ENCODE results near the gene BMPR1A. TPM values are rescaled to one million over a fixed set of nuclear protein-coding genes. Genes with fewer than 3 reads are reported as not detected.

BMPR1A gene
- total RNA-seq, 1 experiment from 2014 or later, result 42.6 TPM

DNA sequence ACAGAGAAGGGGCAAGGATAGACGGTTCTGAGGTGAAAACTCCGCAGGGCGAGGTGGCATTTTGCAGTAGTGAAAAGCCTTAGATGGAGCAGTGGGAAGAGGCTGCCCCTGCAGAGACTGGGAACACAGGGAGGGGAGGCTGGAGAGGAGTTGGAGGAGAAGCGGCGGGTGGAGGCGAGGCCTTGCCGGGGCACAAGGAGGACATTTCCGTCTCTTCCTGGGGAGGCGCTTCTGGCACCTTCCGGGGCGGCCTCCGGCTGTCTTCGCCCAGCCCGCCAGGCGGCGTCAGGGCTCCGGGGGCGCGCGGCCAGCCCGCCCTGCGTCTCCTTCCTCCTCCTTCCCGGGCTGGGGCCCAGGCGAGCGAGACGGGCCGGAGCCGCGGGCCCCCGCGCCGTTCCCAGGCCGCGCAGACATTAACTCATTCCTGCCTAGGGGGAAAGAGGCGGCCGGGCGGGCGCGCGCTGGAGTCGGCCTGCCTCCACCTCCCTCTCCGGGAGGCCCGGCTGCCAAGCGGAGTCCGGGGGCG lies 45.4 kb upstream of the BMPR1A start:
- Histone ChIP-seq H3K9me3 (ENCODE audit: control insufficient read depth in 1 of 2, insufficient read depth in 1 of 2, low read depth in 1 of 2, low read length in 2 of 2) (no peaks in the 10 kb centered on the region), H3K79me2 (ENCODE audit: insufficient read depth, low read length) (no peaks in the 10 kb centered on the region), H3K4me1 (ENCODE audit: control insufficient read depth in 1 of 2, insufficient read depth in 2 of 2, low read length in 2 of 2) (peaks cover 8 to 19% of the 10 kb centered on the region in 2 experiments; a peak in 3 of 4 replicates), H4K20me1 (ENCODE audit: insufficient read depth) (no peaks in the 10 kb centered on the region), H3K4me3 (replicated peaks in 1 of 2; ENCODE audit: low read depth in 1 of 2, low read length in 2 of 2) (peak overlapping the region; percentile 63 to 87), H3K36me3 (ENCODE audit: control insufficient read depth in 1 of 2, insufficient read depth in 2 of 2, low read length in 2 of 2) (no peaks in the 10 kb centered on the region), H3K27ac (ENCODE audit: low read depth, low read length) (peak overlapping the region; percentile 98), H3K4me2 (ENCODE audit: low read length) (peak overlapping the region; percentile 99), H3K9ac (ENCODE audit: low read length) (peak overlapping the region; percentile 84), H2AFZ (ENCODE audit: low read depth, low read length, poor library complexity, severe bottlenecking) (peak overlapping the region; percentile 68), H3K27me3 (ENCODE audit: insufficient read depth, low read length) (no peaks in the 10 kb centered on the region), H3K9me2 (ENCODE audit: insufficient read depth) (no peaks in the 10 kb centered on the region)
- BruUV-seq (replicated peaks), result no TSS peak
- intact Hi-C loops (cut with micrococcal nuclease), result loop anchor here (1.0 to 5.0 kb wide), 3 partner anchors 45 to 251 kb away; partner anchors contain the start of gene BMPR1A
- ATAC-seq, result peak; percentile 90
- ChIA-PET RAD21 (ENCODE audit: low non-redundant PET in 1 of 2, low total read pairs in 2 of 2, uncharacterized antibody in 2 of 2, unreplicated experiment in 2 of 2) (interaction anchor here in 1 of 2 experiments (0.5 kb wide), 1 partner anchor 23 kb away, joined by 3 read pairs; no protein-coding TSS in a partner anchor), CTCF (interaction anchor here (0.6 kb wide), 1 partner anchor 248 kb away, joined by 3 read pairs; no protein-coding TSS in a partner anchor), POLR2A (no interaction called here)
- DNase-seq (ENCODE audit: low read depth, low spot score), result peak; percentile 54
- TF ChIP-seq JUND (IDR thresholded peaks at IDR 0.05) (no peak), CEBPB (IDR thresholded peaks at IDR 0.05; ENCODE audit: low read depth) (no peak), SIN3A (IDR thresholded peaks at IDR 0.05; ENCODE audit: low read depth) (peak; percentile 53; the same call in 1 of the 2 replicates), SRF (IDR thresholded peaks at IDR 0.05; ENCODE audit: low read depth) (no peak), EZH2phosphoT487 (IDR thresholded peaks at IDR 0.05; ENCODE audit: borderline replicate concordance) (no peak), POLR2AphosphoS5 (IDR thresholded peaks at IDR 0.05; ENCODE audit: low read depth, low read length) (peak; percentile 91), FOSL1 (IDR thresholded peaks at IDR 0.05; ENCODE audit: low read depth) (no peak), YY1 (IDR thresholded peaks at IDR 0.05; ENCODE audit: extremely low read depth, insufficient replicate concordance, low read depth, low read length) (peak; percentile 65), ZFX (IDR thresholded peaks at IDR 0.05) (peak; percentile 97), RAD21 (IDR thresholded peaks at IDR 0.05; ENCODE audit: low read depth) (peak; percentile 73), POLR2A (IDR thresholded peaks at IDR 0.05; ENCODE audit: borderline replicate concordance, extremely low read depth, insufficient read depth, insufficient read length) (no peak), ZNF274 (IDR thresholded peaks at IDR 0.05; ENCODE audit: low read depth, low read length) (no peak), ELF1 (IDR thresholded peaks at IDR 0.05; ENCODE audit: borderline replicate concordance, low read depth) (no peak), EZH2 (IDR thresholded peaks at IDR 0.05) (no peak), CBX3 (IDR thresholded peaks at IDR 0.05; ENCODE audit: low read depth) (0 out of 2 replicates have a peak, but pooled peaks have one; percentile 19), TCF7L2 (IDR thresholded peaks at IDR 0.05; ENCODE audit: borderline replicate concordance, extremely low read depth, insufficient read depth, insufficient read length) (no peak), EGR1 (IDR thresholded peaks at IDR 0.05; ENCODE audit: low read depth) (peak; percentile 68)
- TF ChIP-seq, protein P1, sequence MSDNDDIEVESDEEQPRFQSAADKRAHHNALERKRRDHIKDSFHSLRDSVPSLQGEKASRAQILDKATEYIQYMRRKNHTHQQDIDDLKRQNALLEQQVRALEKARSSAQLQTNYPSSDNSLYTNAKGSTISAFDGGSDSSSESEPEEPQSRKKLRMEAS (IDR thresholded peaks at IDR 0.05), result peak; percentile 68; the same call in 1 of the 2 replicates
- TF ChIP-seq, protein P2, sequence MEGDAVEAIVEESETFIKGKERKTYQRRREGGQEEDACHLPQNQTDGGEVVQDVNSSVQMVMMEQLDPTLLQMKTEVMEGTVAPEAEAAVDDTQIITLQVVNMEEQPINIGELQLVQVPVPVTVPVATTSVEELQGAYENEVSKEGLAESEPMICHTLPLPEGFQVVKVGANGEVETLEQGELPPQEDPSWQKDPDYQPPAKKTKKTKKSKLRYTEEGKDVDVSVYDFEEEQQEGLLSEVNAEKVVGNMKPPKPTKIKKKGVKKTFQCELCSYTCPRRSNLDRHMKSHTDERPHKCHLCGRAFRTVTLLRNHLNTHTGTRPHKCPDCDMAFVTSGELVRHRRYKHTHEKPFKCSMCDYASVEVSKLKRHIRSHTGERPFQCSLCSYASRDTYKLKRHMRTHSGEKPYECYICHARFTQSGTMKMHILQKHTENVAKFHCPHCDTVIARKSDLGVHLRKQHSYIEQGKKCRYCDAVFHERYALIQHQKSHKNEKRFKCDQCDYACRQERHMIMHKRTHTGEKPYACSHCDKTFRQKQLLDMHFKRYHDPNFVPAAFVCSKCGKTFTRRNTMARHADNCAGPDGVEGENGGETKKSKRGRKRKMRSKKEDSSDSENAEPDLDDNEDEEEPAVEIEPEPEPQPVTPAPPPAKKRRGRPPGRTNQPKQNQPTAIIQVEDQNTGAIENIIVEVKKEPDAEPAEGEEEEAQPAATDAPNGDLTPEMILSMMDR (IDR thresholded peaks at IDR 0.05 in 2 of 3, conservative IDR thresholded peaks at IDR 0.05 in 1 of 3; ENCODE audit: borderline replicate concordance in 1 of 3, insufficient read depth in 1 of 3, low read depth in 2 of 3, low read length in 2 of 3), result peak; percentile 63 to 77 (median 67)
- TF ChIP-seq, protein P3, sequence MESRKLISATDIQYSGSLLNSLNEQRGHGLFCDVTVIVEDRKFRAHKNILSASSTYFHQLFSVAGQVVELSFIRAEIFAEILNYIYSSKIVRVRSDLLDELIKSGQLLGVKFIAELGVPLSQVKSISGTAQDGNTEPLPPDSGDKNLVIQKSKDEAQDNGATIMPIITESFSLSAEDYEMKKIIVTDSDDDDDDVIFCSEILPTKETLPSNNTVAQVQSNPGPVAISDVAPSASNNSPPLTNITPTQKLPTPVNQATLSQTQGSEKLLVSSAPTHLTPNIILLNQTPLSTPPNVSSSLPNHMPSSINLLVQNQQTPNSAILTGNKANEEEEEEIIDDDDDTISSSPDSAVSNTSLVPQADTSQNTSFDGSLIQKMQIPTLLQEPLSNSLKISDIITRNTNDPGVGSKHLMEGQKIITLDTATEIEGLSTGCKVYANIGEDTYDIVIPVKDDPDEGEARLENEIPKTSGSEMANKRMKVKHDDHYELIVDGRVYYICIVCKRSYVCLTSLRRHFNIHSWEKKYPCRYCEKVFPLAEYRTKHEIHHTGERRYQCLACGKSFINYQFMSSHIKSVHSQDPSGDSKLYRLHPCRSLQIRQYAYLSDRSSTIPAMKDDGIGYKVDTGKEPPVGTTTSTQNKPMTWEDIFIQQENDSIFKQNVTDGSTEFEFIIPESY (IDR thresholded peaks at IDR 0.05; ENCODE audit: extremely low read depth, insufficient replicate concordance, low read length), result peak; percentile 36
- TF ChIP-seq, protein P4, sequence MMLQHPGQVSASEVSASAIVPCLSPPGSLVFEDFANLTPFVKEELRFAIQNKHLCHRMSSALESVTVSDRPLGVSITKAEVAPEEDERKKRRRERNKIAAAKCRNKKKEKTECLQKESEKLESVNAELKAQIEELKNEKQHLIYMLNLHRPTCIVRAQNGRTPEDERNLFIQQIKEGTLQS (IDR thresholded peaks at IDR 0.05), result no peak
